K562 (cell line): ENCODE results near the gene EMILIN1. TPM values are rescaled to one million over a fixed set of nuclear protein-coding genes. Genes with fewer than 3 reads are reported as not detected.

ENCODE experiments used
- BRF1 ChIP-seq: IDR thresholded peaks from 3 replicates; pipeline ENCODE4 v1.6.1; 2011; ENCODE audit warnings: borderline replicate concordance, mild to moderate bottlenecking; ENCODE audit not compliant: insufficient read length; ENCODE audit errors: extremely low read depth
- CXXC5 ChIP-seq: fragments of 250-450 bp; sonication (Bioruptor Pico); IDR thresholded peaks from 2 replicates; pipeline ENCODE4 v1.8.0; 2022; ENCODE audit warnings: inconsistent platforms, mild to moderate bottlenecking, moderate library complexity
- ELF1 ChIP-seq: fragments of 200-800 bp; sonication (Bioruptor generic); IDR thresholded peaks from 2 replicates; pipeline ENCODE4 v1.6.1; 2016; ENCODE audit warnings: missing genetic modification characterization, missing compliant biosample characterization
- FOXA3 ChIP-seq, 2 experiments: fragments of 450-650 bp in 1 of 2; sonication (generic) in 1 of 2; formaldehyde crosslinking; IDR thresholded peaks in 1 of 2; conservative IDR thresholded peaks in 1 of 2; 2 replicates each; pipeline versions ENCODE4 v1.4.0 to v1.8.0; 2020 to 2022; ENCODE audit warnings: mild to moderate bottlenecking in 2 of 2, missing genetic modification reagents in 1 of 2
- HMG20B ChIP-seq: fragments of 250-450 bp; sonication (Bioruptor Pico); IDR thresholded peaks from 2 replicates; pipeline ENCODE4 v1.5.0; 2021; ENCODE audit warnings: mild to moderate bottlenecking
- MAZ ChIP-seq, 2 experiments: fragments of 450-650 bp in 1 of 2; sonication (generic) in 1 of 2; formaldehyde crosslinking; IDR thresholded peaks in 1 of 2; conservative IDR thresholded peaks in 1 of 2; 2 replicates each; pipeline versions ENCODE4 v1.4.0 to v1.5.0; 2020; ENCODE audit warnings: mild to moderate bottlenecking in 1 of 2, missing genetic modification reagents in 1 of 2
- NCOA1 ChIP-seq: fragments of 450-650 bp; IDR thresholded peaks from 2 replicates; pipeline ENCODE4 v1.6.1; 2016; ENCODE audit warnings: low read depth
- PCBP1 ChIP-seq: fragments of 200-400 bp; formaldehyde crosslinking; IDR thresholded peaks from 2 replicates; pipeline ENCODE4 v1.6.1; 2018; ENCODE audit warnings: mild to moderate bottlenecking, low read depth, low read length; ENCODE audit not compliant: poor library complexity, severe bottlenecking
- POLR2AphosphoS2 ChIP-seq: IDR thresholded peaks from 2 replicates; pipeline ENCODE4 v1.6.1; 2012; ENCODE audit warnings: low read length, improper control_type of control experiment
- RBM17 ChIP-seq: fragments of 200-400 bp; formaldehyde crosslinking; IDR thresholded peaks from 2 replicates; pipeline ENCODE4 v1.6.1; 2017; ENCODE audit warnings: low read depth, mild to moderate bottlenecking, low read length, borderline replicate concordance
- SMAD2 ChIP-seq: fragments of 150-350 bp; IDR thresholded peaks from 2 replicates; pipeline ENCODE4 v1.6.1; 2014; ENCODE audit warnings: low read depth, mild to moderate bottlenecking, low read length
- TCFL5 ChIP-seq: fragments of 250-450 bp; sonication (Bioruptor Pico); conservative IDR thresholded peaks from 2 replicates; pipeline ENCODE4 v1.6.1; 2021; ENCODE audit warnings: mild to moderate bottlenecking, moderate library complexity, matching md5 sums
- ZC3H8 ChIP-seq: fragments of 450-650 bp; IDR thresholded peaks from 2 replicates; pipeline ENCODE4 v1.6.1; 2017
- ZNF24 ChIP-seq: fragments of 450-650 bp; IDR thresholded peaks from 2 replicates; pipeline ENCODE4 v1.6.1; 2016
- ZNF408 ChIP-seq: fragments of 250-450 bp; sonication (Bioruptor Pico); IDR thresholded peaks from 2 replicates; pipeline ENCODE4 v1.4.0; 2020; ENCODE audit warnings: low read depth, mild to moderate bottlenecking, moderate library complexity
- ZNF644 ChIP-seq: fragments of 200-800 bp; sonication (Bioruptor generic); IDR thresholded peaks from 2 replicates; pipeline ENCODE4 v1.6.1; 2016; ENCODE audit warnings: low read depth, missing genetic modification characterization, missing compliant biosample characterization
- ZNF780A ChIP-seq: fragments of 250-450 bp; sonication (Bioruptor Pico); IDR thresholded peaks from 2 replicates; pipeline ENCODE4 v1.5.0; 2021; ENCODE audit warnings: mild to moderate bottlenecking
- ZZZ3 ChIP-seq: fragments of 450-650 bp; IDR thresholded peaks from 2 replicates; pipeline ENCODE4 v1.6.1; 2016; ENCODE audit warnings: antibody characterized with exemption, mild to moderate bottlenecking, moderate library complexity
- polyA plus RNA-seq, 8 experiments: library from polyadenylated mRNA; depleted of rRNA in 4 of 8; stranded (reverse) in 5 of 8; unstranded in 3 of 8; fragments of >200 nt; fragmentation: Nextera tagmentation in 2 of 8; fragmentation: Illumina TruSeq in 1 of 8; extraction: Ambion mirVana in 2 of 8; extraction: Trizol in 1 of 8; gene quantifications; 2 replicates each; pipeline versions ENCODE4 v1.2.1 to v1.2.3, GENCODE V29; 2011 to 2014; ENCODE audit warnings: inconsistent platforms in 1 of 8, missing spikeins in 1 of 8
- total RNA-seq, 7 experiments: library from RNA; depleted of rRNA in 6 of 7; stranded (reverse); fragments of >200 nt in 6 of 7; fragmentation: Illumina TruSeq in 2 of 7; extraction: Trizol in 2 of 7; gene quantifications; 2 replicates each; pipeline versions ENCODE4 v1.2.1 to v1.2.3, GENCODE V29; 2011 to 2021; ENCODE audit warnings: low replicate concordance in 1 of 7
- TF ChIP-seq, protein P1 (sequence below): sonication (generic); formaldehyde crosslinking; IDR thresholded peaks from 2 replicates; pipeline ENCODE4 v1.9.0; 2022; ENCODE audit warnings: mild to moderate bottlenecking, missing genetic modification reagents
- TF ChIP-seq, protein P2 (sequence below): fragments of 150-350 bp; IDR thresholded peaks from 2 replicates; pipeline ENCODE4 v1.6.1; 2014; ENCODE audit warnings: low read depth, mild to moderate bottlenecking, low read length, borderline replicate concordance
- TF ChIP-seq, protein P3 (sequence below): sonication (generic); formaldehyde crosslinking; IDR thresholded peaks from 2 replicates; pipeline ENCODE4 v1.8.1; 2022; ENCODE audit warnings: missing genetic modification reagents

EMILIN1 gene
- total and polyA plus RNA-seq, 9 of the 15 experiments (the other 6 are each of a cell fraction or from before 2014, with no cell fraction given): 0.04 to 2.7 (median 0.54) TPM; not detected in 2

DNA sequence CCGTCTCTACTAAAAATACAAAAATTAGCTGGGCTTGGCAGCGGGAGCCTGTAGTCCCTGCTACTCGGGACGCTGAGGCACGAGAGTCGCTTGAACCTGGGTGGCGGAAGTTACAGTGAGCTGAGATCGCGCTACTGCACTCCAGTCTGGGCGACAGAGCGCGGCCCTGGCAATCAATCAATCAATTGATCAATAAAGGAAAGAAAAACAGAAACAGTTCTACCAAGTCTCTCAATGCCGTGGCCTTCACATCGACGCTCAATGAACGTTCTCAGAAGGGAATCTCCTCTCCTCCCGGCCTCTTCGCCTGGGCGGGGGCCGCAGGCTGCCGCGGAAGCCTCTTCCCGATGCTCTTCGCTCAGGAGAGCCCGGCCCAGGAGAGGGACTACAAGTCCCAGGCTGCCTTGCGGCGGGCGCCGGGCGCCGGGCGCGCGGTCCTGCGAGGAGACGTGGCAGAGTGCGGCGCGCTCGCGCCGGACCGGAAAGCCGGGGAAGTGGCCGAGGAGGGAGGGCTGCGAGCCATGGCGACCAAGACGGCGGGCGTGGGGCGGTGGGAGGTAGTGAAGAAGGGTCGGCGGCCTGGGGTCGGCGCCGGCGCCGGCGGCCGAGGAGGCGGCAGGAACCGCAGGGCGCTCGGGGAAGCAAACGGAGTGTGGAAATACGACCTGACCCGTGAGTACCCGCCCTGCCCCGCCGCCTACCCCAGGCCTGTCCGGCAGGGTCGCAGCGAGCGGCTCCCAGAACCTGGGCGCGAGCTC, 45.7 kb upstream of the EMILIN1 start, which contains the start of gene TMEM214 (continued):
- TF ChIP-seq ELF1 (peak; percentile 71), ZZZ3 (no peak), POLR2AphosphoS2 (no peak), ZNF24 (no peak), TCFL5 (CRISPR knock-in tag) (no peak), NCOA1 (no peak), ZNF780A (CRISPR knock-in tag) (no peak), BRF1 (no peak), HMG20B (CRISPR knock-in tag) (no peak), RBM17 (no peak), FOXA3 (CRISPR knock-in tag; conservative IDR thresholded peaks at IDR 0.05 in 1 of 2, IDR thresholded peaks at IDR 0.05 in 1 of 2) (no peak; a peak in 1 of 4 replicates), MAZ (CRISPR knock-in tag; conservative IDR thresholded peaks at IDR 0.05 in 1 of 2, IDR thresholded peaks at IDR 0.05 in 1 of 2) (no peak; a peak in 1 of 4 replicates), CXXC5 (CRISPR knock-in tag) (peak; percentile 96), ZNF644 (tag) (no peak), ZNF408 (CRISPR knock-in tag) (no peak), SMAD2 (no peak), ZC3H8 (no peak), PCBP1 (peak; percentile 53)
- TF ChIP-seq, protein P1, sequence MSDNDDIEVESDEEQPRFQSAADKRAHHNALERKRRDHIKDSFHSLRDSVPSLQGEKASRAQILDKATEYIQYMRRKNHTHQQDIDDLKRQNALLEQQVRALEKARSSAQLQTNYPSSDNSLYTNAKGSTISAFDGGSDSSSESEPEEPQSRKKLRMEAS (CRISPR knock-in tag): peak; percentile 76
- TF ChIP-seq, protein P2, sequence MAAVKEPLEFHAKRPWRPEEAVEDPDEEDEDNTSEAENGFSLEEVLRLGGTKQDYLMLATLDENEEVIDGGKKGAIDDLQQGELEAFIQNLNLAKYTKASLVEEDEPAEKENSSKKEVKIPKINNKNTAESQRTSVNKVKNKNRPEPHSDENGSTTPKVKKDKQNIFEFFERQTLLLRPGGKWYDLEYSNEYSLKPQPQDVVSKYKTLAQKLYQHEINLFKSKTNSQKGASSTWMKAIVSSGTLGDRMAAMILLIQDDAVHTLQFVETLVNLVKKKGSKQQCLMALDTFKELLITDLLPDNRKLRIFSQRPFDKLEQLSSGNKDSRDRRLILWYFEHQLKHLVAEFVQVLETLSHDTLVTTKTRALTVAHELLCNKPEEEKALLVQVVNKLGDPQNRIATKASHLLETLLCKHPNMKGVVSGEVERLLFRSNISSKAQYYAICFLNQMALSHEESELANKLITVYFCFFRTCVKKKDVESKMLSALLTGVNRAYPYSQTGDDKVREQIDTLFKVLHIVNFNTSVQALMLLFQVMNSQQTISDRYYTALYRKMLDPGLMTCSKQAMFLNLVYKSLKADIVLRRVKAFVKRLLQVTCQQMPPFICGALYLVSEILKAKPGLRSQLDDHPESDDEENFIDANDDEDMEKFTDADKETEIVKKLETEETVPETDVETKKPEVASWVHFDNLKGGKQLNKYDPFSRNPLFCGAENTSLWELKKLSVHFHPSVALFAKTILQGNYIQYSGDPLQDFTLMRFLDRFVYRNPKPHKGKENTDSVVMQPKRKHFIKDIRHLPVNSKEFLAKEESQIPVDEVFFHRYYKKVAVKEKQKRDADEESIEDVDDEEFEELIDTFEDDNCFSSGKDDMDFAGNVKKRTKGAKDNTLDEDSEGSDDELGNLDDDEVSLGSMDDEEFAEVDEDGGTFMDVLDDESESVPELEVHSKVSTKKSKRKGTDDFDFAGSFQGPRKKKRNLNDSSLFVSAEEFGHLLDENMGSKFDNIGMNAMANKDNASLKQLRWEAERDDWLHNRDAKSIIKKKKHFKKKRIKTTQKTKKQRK: no peak
- TF ChIP-seq, protein P3, sequence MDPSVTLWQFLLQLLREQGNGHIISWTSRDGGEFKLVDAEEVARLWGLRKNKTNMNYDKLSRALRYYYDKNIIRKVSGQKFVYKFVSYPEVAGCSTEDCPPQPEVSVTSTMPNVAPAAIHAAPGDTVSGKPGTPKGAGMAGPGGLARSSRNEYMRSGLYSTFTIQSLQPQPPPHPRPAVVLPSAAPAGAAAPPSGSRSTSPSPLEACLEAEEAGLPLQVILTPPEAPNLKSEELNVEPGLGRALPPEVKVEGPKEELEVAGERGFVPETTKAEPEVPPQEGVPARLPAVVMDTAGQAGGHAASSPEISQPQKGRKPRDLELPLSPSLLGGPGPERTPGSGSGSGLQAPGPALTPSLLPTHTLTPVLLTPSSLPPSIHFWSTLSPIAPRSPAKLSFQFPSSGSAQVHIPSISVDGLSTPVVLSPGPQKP (CRISPR knock-in tag): no peak
